ENCODE measurements around the gene RHOBTB1. TPM values are rescaled to one million over a fixed set of nuclear protein-coding genes. Genes with fewer than 3 reads are reported as not detected.
A peak's percentile ranks its signal among the peaks of the same experiment; 100 is the strongest.

RHOBTB1 gene
- total RNA-seq, 1 donor from 2014 or later: 32.1 TPM

- DNase-seq (ENCODE audit: low read depth in 2 of 2): peak in 1 of 2 donors; percentile 84
Observed at GRCh38 chr10:60822809-60823208, 121.2 kb downstream of the RHOBTB1 start.

- no peak for DNase-seq (ENCODE audit: low read depth in 2 of 2)
Observed at GRCh38 chr10:60821656-60822055, 122.3 kb downstream of the RHOBTB1 start.

- peak; percentile 39 to 80 for DNase-seq (ENCODE audit: low read depth in 2 of 2)
Observed at GRCh38 chr10:60820093-60820754, 123.8 kb downstream of the RHOBTB1 start.

Other genes with a start within 250 kb of the RHOBTB1 start
- 9.9 and 23.5 TPM in 2 replicates for gene CDK1, start 165.7 kb downstream of the RHOBTB1 start, total RNA-seq